ENCODE measurements around the gene UBASH3B.
"Not testable (repeated sequence)": the region's sequence is repeated elsewhere in the genome, so short reads cannot be mapped to it uniquely, and the experiment has no call there.

Gene UBASH3B

DNA sequence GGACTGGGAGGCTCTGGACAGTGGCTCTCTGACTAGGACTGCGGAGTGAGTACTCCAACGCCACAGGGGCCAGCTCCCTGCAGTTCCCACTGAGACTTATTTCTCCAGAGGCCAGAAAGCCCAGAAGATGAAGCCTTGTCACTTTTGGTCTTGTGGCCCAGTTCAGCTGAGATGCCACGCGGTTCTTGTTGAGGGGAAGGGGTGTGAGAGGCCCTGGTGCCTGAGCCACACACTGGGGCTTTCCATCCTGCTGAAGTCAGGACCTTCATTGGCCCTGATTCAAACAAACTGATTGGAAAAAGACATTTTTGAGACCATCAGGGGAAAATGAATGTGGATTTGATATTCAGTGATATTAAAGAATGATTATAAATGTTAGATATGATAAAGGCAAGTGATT is 73.6 kb downstream of the UBASH3B start:
- no peak for DNase-seq (ENCODE audit: low read depth in 3 of 3, low spot score in 1 of 3)

DNA sequence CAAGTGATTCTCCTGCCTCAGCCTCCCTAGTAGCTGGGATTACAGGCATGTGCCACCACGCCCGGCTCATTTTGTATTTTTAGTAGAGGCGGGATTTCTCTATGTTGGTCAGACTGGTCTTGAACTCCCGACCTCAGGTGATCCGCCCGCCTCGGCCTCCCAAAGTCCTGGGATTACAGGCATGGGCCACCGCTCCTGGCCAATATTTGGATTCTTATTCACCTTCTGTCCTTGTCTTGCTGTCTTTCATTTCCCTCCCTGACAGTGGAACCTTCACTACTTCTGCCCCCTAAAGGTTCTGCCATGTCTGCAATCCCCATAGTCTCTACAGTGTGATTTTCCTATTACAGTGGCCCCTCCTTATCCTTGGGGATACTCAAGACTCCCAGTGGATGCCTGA is 75.2 kb downstream of the UBASH3B start:
- DNase-seq (ENCODE audit: low read depth in 3 of 3, low spot score in 1 of 3) = not testable (repeated sequence)

GRCh38 chr11:122731500-122731913 is 76.0 kb downstream of the UBASH3B start:
- no peak for DNase-seq (ENCODE audit: low read depth in 3 of 3, low spot score in 1 of 3)

GRCh38 chr11:122732342-122733315 is 77.1 kb downstream of the UBASH3B start:
- DNase-seq (ENCODE audit: low read depth in 3 of 3, low spot score in 1 of 3) = no peak

DNA sequence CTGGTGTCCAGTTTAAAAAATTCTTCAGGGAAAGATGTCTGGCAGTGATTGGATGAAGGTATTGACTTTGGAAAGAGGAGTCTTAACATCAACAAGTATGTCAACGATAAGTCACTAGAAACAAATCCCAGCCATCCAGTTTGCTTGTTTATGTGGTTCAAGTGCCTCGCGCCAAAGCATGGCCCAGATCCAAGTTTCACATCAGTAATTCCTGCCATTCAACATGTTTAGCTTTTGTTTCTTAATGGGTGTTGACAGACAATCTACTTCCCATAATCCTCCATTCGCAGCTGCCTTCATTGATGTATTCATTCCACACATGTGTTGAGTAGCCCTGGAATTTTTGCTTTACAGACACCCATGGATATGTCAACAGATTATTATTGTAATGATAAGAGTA is 77.8 kb downstream of the UBASH3B start:
- DNase-seq (ENCODE audit: low read depth in 3 of 3, low spot score in 1 of 3) = no peak

GRCh38 chr11:122734848-122735496 is 79.5 kb downstream of the UBASH3B start:
- DNase-seq (ENCODE audit: low read depth in 3 of 3, low spot score in 1 of 3) = no peak

DNA sequence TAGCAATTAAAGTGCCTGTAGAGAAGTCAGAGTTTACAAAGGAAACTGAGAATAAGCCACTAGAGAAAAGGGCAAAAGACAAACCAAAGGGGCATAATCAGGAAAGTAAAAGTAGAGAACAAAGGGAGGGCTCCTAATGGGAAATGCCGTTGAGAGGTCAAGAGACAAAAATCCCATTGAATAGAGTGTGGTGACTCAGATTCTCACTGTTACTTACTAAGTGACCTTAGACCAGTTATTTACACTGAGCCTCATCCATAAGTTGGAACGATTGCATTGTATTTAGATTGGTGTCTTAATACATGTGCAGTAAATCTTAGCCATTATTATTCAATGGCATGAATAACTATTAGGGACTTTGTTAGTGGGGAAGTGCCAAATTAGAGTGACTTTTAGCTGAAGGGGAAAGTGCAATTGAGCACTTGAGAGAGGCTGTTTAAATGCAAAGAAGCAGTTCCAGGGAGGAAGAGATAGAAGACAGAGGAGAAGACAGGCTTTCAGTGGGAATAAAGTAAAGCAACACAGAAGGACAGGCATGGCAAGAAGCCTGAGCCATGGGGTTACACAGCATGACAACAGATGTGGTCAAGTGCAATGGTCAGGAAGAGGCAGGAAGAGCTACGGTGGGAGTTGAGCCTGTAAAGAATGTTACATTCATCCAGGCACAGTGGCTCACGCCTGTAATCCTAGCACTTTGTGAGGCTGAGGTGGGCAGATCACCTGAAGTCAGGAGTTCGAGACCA is 82.6 kb downstream of the UBASH3B start:
- DNase-seq (ENCODE audit: low read depth in 3 of 3, low spot score in 1 of 3) = no peak

- DNase-seq (ENCODE audit: low read depth in 3 of 3, low spot score in 1 of 3) = no peak
Measured at GRCh38 chr11:122741613-122742300, 86.2 kb downstream of the UBASH3B start.

GRCh38 chr11:122742301-122743018 is 86.9 kb downstream of the UBASH3B start:
- DNase-seq (ENCODE audit: low read depth in 3 of 3, low spot score in 1 of 3) = no peak

DNA sequence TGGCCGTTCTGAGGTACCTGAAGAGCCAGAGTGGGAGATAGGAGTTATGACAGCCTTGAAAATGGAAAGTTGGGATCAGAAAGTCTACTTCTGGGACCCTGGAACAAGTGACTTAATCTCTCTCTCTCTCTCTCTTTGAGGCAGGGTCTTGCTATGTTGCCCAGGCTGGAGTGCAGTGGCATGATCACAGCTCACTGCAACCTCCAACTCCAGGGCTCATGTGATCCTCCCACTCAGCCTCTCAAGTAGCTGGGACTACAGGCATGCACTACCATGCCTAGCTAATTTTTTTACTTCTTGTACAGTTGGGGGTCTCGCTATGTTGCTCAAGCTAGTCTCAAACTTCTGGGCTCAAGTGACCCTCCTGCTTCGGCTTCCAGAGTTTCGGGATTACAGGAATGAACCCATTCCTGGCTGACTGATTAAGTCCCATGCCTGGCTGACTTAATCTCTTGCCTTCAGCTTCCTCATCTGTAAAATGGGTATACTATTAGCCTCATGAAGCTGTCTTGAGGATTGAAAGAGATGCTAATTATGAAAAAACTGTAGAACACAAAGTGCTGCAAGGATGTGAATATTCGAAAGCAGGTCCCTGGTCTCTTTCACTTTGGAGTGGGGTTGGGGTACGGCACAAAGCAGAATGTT is 87.7 kb downstream of the UBASH3B start:
- no peak for DNase-seq (ENCODE audit: low read depth in 3 of 3, low spot score in 1 of 3)

- DNase-seq (ENCODE audit: low read depth in 3 of 3, low spot score in 1 of 3) = peak; percentile 50 to 66 (median 64)
Measured at GRCh38 chr11:122743949-122744348, 88.4 kb downstream of the UBASH3B start.

DNA sequence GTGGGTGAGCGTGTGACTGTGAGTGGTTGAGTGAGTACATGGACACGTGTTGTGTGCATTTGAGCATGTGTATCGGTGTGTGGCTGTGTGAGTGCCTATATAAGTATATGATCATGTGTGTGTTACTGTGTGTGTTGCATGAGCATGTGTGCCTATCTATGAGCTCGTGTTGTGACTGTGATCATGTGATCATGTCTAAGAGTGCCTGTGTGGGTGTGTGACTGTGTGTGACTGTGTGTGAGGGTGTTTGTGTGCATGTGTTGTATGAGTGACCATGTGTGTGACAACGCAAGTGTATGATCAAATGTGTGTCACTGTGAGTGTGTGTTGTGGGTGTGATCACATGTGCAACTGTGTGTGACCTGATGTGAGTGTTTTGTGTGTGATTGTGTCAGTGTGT is 88.8 kb downstream of the UBASH3B start:
- no peak for DNase-seq (ENCODE audit: low read depth in 3 of 3, low spot score in 1 of 3)

- DNase-seq (ENCODE audit: low read depth in 3 of 3, low spot score in 1 of 3) = no peak
Measured at GRCh38 chr11:122745111-122745510, 89.6 kb downstream of the UBASH3B start.

GRCh38 chr11:122746050-122746478 is 90.5 kb downstream of the UBASH3B start:
- peak in 1 of 3 donors; percentile 28 for DNase-seq (ENCODE audit: low read depth in 3 of 3, low spot score in 1 of 3)

DNA sequence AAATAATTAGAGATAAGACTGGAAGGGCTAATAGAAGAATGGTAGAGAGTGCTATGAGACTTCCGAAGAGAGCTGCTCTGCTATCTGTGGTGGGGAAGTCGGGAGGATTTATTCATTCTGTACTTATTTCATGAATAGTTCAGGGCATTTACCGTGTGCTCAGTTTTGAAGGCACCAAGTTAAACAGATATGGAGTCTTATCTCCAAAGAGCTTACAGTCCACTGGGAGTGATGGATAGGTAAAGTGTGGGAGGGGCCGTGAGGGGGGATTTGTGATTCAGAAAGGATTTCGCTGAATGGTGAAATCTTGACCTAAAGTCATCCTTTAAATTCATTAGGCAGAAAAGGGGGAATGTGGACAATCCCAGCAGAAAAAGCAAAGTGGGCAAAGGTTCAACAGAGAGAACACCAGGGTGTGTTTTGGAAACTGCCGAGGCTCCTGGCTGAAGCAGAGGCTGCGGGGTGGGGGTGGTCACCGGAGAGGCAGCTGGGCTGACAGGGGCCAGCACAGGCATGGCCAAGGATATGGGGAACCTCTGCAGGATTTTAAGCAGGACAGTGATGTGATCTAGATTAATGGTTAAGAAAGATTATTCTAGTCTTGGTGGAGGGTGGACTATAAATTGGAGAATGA is 91.2 kb downstream of the UBASH3B start:
- DNase-seq (ENCODE audit: low read depth in 3 of 3, low spot score in 1 of 3) = no peak

DNA sequence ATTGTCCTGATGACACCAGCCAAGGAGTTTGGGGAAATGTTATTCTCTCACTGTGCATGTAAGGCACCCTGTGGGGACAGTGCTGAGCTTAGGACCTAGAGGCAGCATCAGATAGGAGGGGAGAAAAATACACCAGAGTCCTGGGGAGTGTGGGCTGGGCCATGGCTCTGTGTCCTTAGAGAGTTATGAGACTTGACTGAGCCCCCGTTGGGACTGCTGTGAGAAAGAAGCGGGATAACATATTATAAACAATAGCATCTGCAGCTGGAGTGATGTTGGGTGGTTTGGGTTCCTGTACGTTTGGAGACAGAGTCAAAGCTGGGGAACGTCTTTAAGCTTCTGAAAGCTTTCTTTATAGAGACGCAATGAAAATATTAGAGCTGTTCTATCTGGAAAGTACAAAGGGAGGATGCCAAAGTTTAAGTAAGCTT is 91.8 kb downstream of the UBASH3B start:
- DNase-seq (ENCODE audit: low read depth in 3 of 3, low spot score in 1 of 3) = no peak

DNA sequence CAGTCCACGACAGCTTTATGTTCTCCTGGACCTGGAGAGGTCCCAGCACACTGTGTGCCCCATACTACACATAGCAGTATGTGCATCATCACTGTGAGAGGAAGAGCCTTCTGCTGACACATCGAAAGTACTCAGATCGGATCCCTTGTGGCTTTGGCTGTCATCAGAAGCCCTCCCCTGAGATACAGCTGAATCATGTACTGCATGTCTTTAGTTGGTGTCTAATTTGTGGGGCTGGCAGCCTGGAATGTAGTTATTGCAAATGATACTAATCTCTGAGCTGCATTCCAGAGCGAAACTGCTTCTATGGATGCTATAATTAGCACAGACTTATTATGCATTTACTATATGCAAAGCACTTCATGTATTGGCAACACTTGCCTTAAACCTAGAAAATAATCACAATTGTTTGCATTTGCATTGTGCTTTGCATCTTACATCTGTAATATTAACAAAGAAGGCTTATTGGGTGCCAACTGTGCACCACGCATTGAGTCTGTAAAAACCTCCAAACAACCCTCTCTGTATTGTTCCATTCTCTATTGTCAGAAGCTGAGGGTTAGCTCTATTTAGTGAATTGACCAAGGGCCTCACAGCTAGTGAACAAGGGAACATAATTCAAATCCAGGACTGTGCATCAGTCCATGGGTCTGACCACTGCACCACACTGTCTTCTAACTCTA is 93.6 kb downstream of the UBASH3B start:
- peak in 1 of 3 donors; percentile 21 for DNase-seq (ENCODE audit: low read depth in 3 of 3, low spot score in 1 of 3)

GRCh38 chr11:122750049-122750448 is 94.5 kb downstream of the UBASH3B start:
- DNase-seq (ENCODE audit: low read depth in 3 of 3, low spot score in 1 of 3) = no peak
